Lower leg skin (tissue), 4 donors: ENCODE results near the gene SPDYA. TPM values are rescaled to one million over a fixed set of nuclear protein-coding genes. Genes with fewer than 3 reads are reported as not detected.
"Not testable (repeated sequence)": the region's sequence is repeated elsewhere in the genome, so short reads cannot be mapped to it uniquely, and the experiment has no call there.

Source experiments
- DNase-seq, 2 donors: peaks; one replicate each; pipeline ENCODE4 v3.0.0-alpha.2; 2019; ENCODE audit warnings: low spot score in 2 of 2
- H3K4me3 ChIP-seq: fragments of 200-600 bp; sonication (generic); 2 replicates; pipeline ENCODE4 v1.5.1; 2017; ENCODE audit warnings: mild to moderate bottlenecking, low read depth; ENCODE audit not compliant: poor library complexity, severe bottlenecking
- CTCF ChIP-seq, 3 donors: fragments of 450-650 bp; IDR thresholded peaks; one replicate each; pipeline ENCODE4 v1.5.1; 2016; ENCODE audit warnings: antibody characterized with exemption in 3 of 3, mild to moderate bottlenecking in 3 of 3, moderate library complexity in 2 of 3
- POLR2A ChIP-seq, 2 donors: fragments of 450-650 bp; IDR thresholded peaks; one replicate each; pipeline ENCODE4 v1.6.1; 2016 to 2017; ENCODE audit warnings: antibody characterized with exemption in 2 of 2, mild to moderate bottlenecking in 1 of 2, moderate library complexity in 1 of 2
- WGBS, 2 donors: methylation state at CpG; one replicate each; pipeline ENCODE4 v1.1.5; 2018; 5-methylcytosine and 5-hydroxymethylcytosine counted together
- intact Hi-C: fragments of 100-400 bp; cut with DNase I; formaldehyde crosslinking; loops from one replicate; pipeline ENCODE4 v1.15.0; 2023; ENCODE audit warnings: low total_unique reads
- total RNA-seq, 4 donors: library from RNA; depleted of rRNA; stranded (reverse); fragments of >200 nt; gene quantifications; one replicate each; pipeline ENCODE4 v1.1.0, GENCODE V29; 2016

Gene SPDYA
- total RNA-seq, 4 donors from 2014 or later, result 0.42 to 0.95 (median 0.71) TPM; not detected in 1

GRCh38 chr2:28780496-28780895 lies 30.1 kb upstream of the SPDYA start:
- DNase-seq, result no peak
- WGBS, 2 donors, result 68 to 73% methylated on average over 2 of the region's 2 CpGs
- TF ChIP-seq POLR2A (IDR thresholded peaks at IDR 0.05) (no peak), CTCF (IDR thresholded peaks at IDR 0.05) (no peak)
- H3K4me3 ChIP-seq, result no peak overlapping the region
- intact Hi-C loops, result no loop called here

GRCh38 chr2:28782423-28782822 lies 28.2 kb upstream of the SPDYA start:
- WGBS, 2 donors, result 80 to 89% methylated on average over 3 of the region's 3 CpGs
- no peak for DNase-seq
- intact Hi-C loops, result no loop called here

GRCh38 chr2:28784570-28784969 lies 26.1 kb upstream of the SPDYA start:
- intact Hi-C loops, DNase-seq, H3K4me3 ChIP-seq: not testable (repeated sequence)
- WGBS, 2 donors, result 88 to 94% methylated on average over 7 of the region's 7 CpGs

More at GRCh38 chr2:28782423-28782822, 28.2 kb upstream of the SPDYA start:
- TF ChIP-seq POLR2A (IDR thresholded peaks at IDR 0.05), result no peak
- no peak overlapping the region for H3K4me3 ChIP-seq

- 77 to 82% methylated on average over 4 of the region's 4 CpGs for WGBS, 2 donors
- intact Hi-C loops, result no loop called here
- H3K4me3 ChIP-seq, result no peak overlapping the region
- no peak for DNase-seq
- TF ChIP-seq POLR2A (IDR thresholded peaks at IDR 0.05) (no peak), CTCF (IDR thresholded peaks at IDR 0.05) (no peak)
Observed at GRCh38 chr2:28796620-28797019, 14.0 kb upstream of the SPDYA start.

GRCh38 chr2:28801726-28802125 lies 8.9 kb upstream of the SPDYA start:
- no peak for DNase-seq
- no peak for TF ChIP-seq CTCF (IDR thresholded peaks at IDR 0.05)
- TF ChIP-seq POLR2A (IDR thresholded peaks at IDR 0.05), result no peak
- intact Hi-C loops, result no loop called here
- no peak overlapping the region for H3K4me3 ChIP-seq
- WGBS, 2 donors, result 49 to 56% methylated on average over 3 of the region's 3 CpGs

GRCh38 chr2:28802975-28803429 lies 7.6 kb upstream of the SPDYA start:
- WGBS, 2 donors, result 47 to 54% methylated on average over 4 of the region's 4 CpGs
- H3K4me3 ChIP-seq, result no peak overlapping the region
- TF ChIP-seq POLR2A (IDR thresholded peaks at IDR 0.05) (no peak), CTCF (IDR thresholded peaks at IDR 0.05) (no peak)
- DNase-seq, result no peak
- intact Hi-C loops, result no loop called here

GRCh38 chr2:28809927-28810326 lies 707 bp upstream of the SPDYA start:
- DNase-seq, result no peak
- intact Hi-C loops, result no loop called here
- TF ChIP-seq CTCF (IDR thresholded peaks at IDR 0.05), result no peak
- TF ChIP-seq POLR2A (IDR thresholded peaks at IDR 0.05), result no peak
- no peak overlapping the region for H3K4me3 ChIP-seq
- WGBS, 2 donors, result 75 to 76% methylated on average over 10 of the region's 10 CpGs
